CD8-positive, alpha-beta memory T cell (primary cell): ENCODE data around the gene PLA2R1. TPM values are rescaled to one million over a fixed set of nuclear protein-coding genes. Genes with fewer than 3 reads are reported as not detected.

Experiments used
- CTCF ChIA-PET: fragments of 350-600 bp; sonication (Branson Sonifier 250); formaldehyde crosslinking; loops from one replicate; lab custom pipeline; 2021; ENCODE audit warnings: antibody characterized with exemption; lab: Charles Lee
- POLR2A ChIA-PET: fragments of 350-600 bp; sonication (Branson Sonifier 250); formaldehyde crosslinking; loops from one replicate; lab custom pipeline; 2021; ENCODE audit warnings: antibody characterized with exemption; lab: Charles Lee
- DNase-seq, 5 donors: peaks; one replicate each; pipeline versions ENCODE4 v3.0.0 to v3.0.0-alpha.2; 2020 to 2022; ENCODE audit warnings: mixed read lengths in 1 of 5
- H3K27ac ChIP-seq: one replicate; pipeline ENCODE4 v1.7.0; 2013; ENCODE audit warnings: low read depth, mild to moderate bottlenecking, low read length, moderate library complexity
- H3K27me3 ChIP-seq: 2 replicates; pipeline ENCODE4 v1.7.0; 2013; ENCODE audit warnings: low read length, mild to moderate bottlenecking; ENCODE audit not compliant: insufficient read depth, poor library complexity, severe bottlenecking
- H3K36me3 ChIP-seq: 2 replicates; pipeline ENCODE4 v1.7.0; 2013; ENCODE audit warnings: mild to moderate bottlenecking, low read length, moderate library complexity; ENCODE audit not compliant: insufficient read depth
- H3K4me1 ChIP-seq: 2 replicates; pipeline ENCODE4 v1.7.0; 2013; ENCODE audit warnings: mild to moderate bottlenecking, low read length, moderate library complexity; ENCODE audit not compliant: insufficient read depth
- H3K4me3 ChIP-seq: 2 replicates; pipeline ENCODE4 v1.7.0; 2013; ENCODE audit warnings: mild to moderate bottlenecking, low read length
- H3K9me3 ChIP-seq: 2 replicates; pipeline ENCODE4 v1.7.0; 2013; ENCODE audit warnings: mild to moderate bottlenecking, low read length
- H3K27ac Mint-ChIP-seq, 8 donors: one replicate each; pipeline ENCODE4 v1.8.0; 2020 to 2021; ENCODE audit warnings: mixed read lengths in 8 of 8, mild to moderate bottlenecking in 6 of 8, inconsistent platforms in 3 of 8, moderate library complexity in 3 of 8
- H3K27me3 Mint-ChIP-seq, 2 donors: one replicate each; pipeline ENCODE4 v1.8.0; 2020 to 2021; ENCODE audit warnings: mixed read lengths in 2 of 2, mild to moderate bottlenecking in 1 of 2, moderate library complexity in 1 of 2
- H3K36me3 Mint-ChIP-seq, 3 donors: one replicate each; pipeline ENCODE4 v1.8.0; 2020 to 2021; ENCODE audit warnings: mixed read lengths in 3 of 3, inconsistent platforms in 1 of 3, mild to moderate bottlenecking in 1 of 3
- H3K4me1 Mint-ChIP-seq, 3 donors: one replicate each; pipeline ENCODE4 v1.8.0; 2020 to 2021; ENCODE audit warnings: mixed read lengths in 3 of 3, inconsistent platforms in 1 of 3, mild to moderate bottlenecking in 1 of 3
- H3K4me3 Mint-ChIP-seq, 7 donors: one replicate each; pipeline ENCODE4 v1.8.0; 2020 to 2021; ENCODE audit warnings: mixed read lengths in 7 of 7, mild to moderate bottlenecking in 6 of 7, moderate library complexity in 4 of 7, inconsistent platforms in 2 of 7
- H3K9me3 Mint-ChIP-seq, 5 donors: one replicate each; pipeline ENCODE4 v1.8.0; 2020 to 2022; ENCODE audit warnings: mixed read lengths in 5 of 5, mild to moderate bottlenecking in 3 of 5, moderate library complexity in 2 of 5, inconsistent platforms in 1 of 5
- polyA plus RNA-seq: library from polyadenylated mRNA; unstranded; fragments of 300-500 nt; fragmentation: Illumina TruSeq; gene quantifications from one replicate; pipeline ENCODE4 v1.2.3, GENCODE V29; 2021
- total RNA-seq, 2 experiments: library from RNA; stranded (reverse); gene quantifications; one replicate each; pipeline ENCODE4 v1.2.3, GENCODE V29; 2021

The PLA2R1 gene
- total and polyA plus RNA-seq, 3 experiments from 2014 or later, result not detected

GRCh38 chr2:160097326-160097725 is 34.9 kb upstream of the PLA2R1 start:
- peaks cover 0 to 12% (median 0%) of the 10 kb centered on the region in 3 donors for H3K36me3 Mint-ChIP-seq
- CTCF ChIA-PET, result interaction anchor here (1.4 kb wide), 1 partner anchor 13 kb away, joined by 5 read pairs; no protein-coding TSS in a partner anchor
- peaks cover 5 to 16% (median 11%) of the 10 kb centered on the region in 5 donors for H3K9me3 Mint-ChIP-seq

GRCh38 chr2:160096409-160096808 is 34.0 kb upstream of the PLA2R1 start:
- no peak overlapping the region for H3K27ac Mint-ChIP-seq
- no peak for DNase-seq
- no peaks in the 10 kb centered on the region for H3K4me1 Mint-ChIP-seq

More at GRCh38 chr2:160097326-160097725, 34.9 kb upstream of the PLA2R1 start:
- no peak overlapping the region for H3K27ac Mint-ChIP-seq
- no peak for DNase-seq
- H3K4me1 ChIP-seq, result no peaks in the 10 kb centered on the region
- H3K4me1 Mint-ChIP-seq, result no peaks in the 10 kb centered on the region
- no peak overlapping the region for H3K27ac ChIP-seq
- H3K9me3 ChIP-seq, result no peaks in the 10 kb centered on the region
- H3K27me3 ChIP-seq, result no peaks in the 10 kb centered on the region
- no peak overlapping the region for H3K4me3 Mint-ChIP-seq
- peaks cover under 1 to 19% of the 10 kb centered on the region in 2 donors for H3K27me3 Mint-ChIP-seq
- POLR2A ChIA-PET, result no interaction called here
- no peaks in the 10 kb centered on the region for H3K36me3 ChIP-seq
- no peak overlapping the region for H3K4me3 ChIP-seq

DNA sequence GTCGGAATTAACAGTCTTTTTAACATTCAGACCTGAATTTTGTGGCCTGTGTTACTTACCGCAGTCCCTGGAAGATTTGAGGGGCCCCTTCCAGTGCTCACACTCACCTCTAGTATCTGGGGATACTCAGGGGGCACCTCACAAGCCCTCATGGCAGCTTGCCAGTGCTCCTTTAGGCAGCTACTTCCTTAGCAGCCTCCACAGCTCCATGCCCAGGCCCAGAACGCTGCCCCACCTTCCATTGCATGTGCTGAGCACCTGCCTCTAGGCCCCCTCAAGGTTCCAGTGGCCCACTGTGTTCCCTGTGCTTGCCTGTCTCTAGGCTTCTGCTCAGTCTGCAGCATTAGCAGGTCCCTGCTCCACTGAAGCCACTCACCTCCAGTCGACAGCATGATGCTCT is 30.0 kb upstream of the PLA2R1 start:
- H3K4me3 ChIP-seq, result no peak overlapping the region
- no peaks in the 10 kb centered on the region for H3K27me3 ChIP-seq
- H3K27me3 Mint-ChIP-seq, result peaks cover 4 to 19% of the 10 kb centered on the region in 2 donors
- no peaks in the 10 kb centered on the region for H3K4me1 ChIP-seq
- DNase-seq, result no peak
- CTCF ChIA-PET, result no interaction called here
- POLR2A ChIA-PET, result no interaction called here
- no peak overlapping the region for H3K4me3 Mint-ChIP-seq
- peaks cover 18% of the 10 kb centered on the region for H3K9me3 ChIP-seq
- H3K27ac Mint-ChIP-seq, result no peak overlapping the region
- H3K36me3 ChIP-seq, result no peaks in the 10 kb centered on the region
- H3K27ac ChIP-seq, result no peak overlapping the region
- no peaks in the 10 kb centered on the region for H3K4me1 Mint-ChIP-seq
- H3K36me3 Mint-ChIP-seq, result peaks cover 0 to 31% (median 1%) of the 10 kb centered on the region in 3 donors
- H3K9me3 Mint-ChIP-seq, result peaks cover 28 to 59% (median 48%) of the 10 kb centered on the region in 5 donors

More at GRCh38 chr2:160096409-160096808, 34.0 kb upstream of the PLA2R1 start:
- no peaks in the 10 kb centered on the region for H3K27me3 ChIP-seq
- Mint-ChIP-seq H3K27me3 (peaks cover 2 to 20% of the 10 kb centered on the region in 2 donors), H3K9me3 (peaks cover 8 to 25% (median 14%) of the 10 kb centered on the region in 5 donors), H3K4me3 (no peak overlapping the region), H3K36me3 (peaks cover 0 to 16% (median 0%) of the 10 kb centered on the region in 3 donors)
- H3K27ac ChIP-seq, result no peak overlapping the region
- H3K4me1 ChIP-seq, result no peaks in the 10 kb centered on the region
- no peaks in the 10 kb centered on the region for H3K36me3 ChIP-seq
- ChIA-PET POLR2A (no interaction called here), CTCF (no interaction called here)
- no peaks in the 10 kb centered on the region for H3K9me3 ChIP-seq
- H3K4me3 ChIP-seq, result no peak overlapping the region

DNA sequence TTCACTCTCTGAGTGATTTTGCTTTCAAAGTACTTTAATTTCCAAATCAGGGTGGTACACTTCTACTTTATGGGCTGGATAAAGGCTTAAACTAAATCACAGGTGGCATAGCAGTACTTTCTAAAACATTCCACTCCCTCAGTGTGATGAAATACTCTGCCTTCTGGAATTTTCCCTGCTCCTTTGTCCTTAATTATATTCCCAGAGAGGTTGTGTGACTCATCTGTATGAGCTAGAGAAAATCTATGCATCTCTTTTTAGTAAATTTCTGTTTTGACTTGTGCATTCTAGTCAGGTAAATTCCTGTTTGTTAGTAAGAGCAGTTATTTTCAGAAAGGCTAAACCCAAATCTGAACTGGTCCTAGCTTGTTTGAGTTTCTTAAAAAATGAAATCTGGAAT is 29.0 kb upstream of the PLA2R1 start:
- Histone ChIP-seq H3K27ac (no peak overlapping the region), H3K4me3 (no peak overlapping the region), H3K9me3 (peaks cover 23% of the 10 kb centered on the region), H3K36me3 (no peaks in the 10 kb centered on the region), H3K27me3 (no peaks in the 10 kb centered on the region), H3K4me1 (no peaks in the 10 kb centered on the region)
- Mint-ChIP-seq H3K36me3 (peaks cover 0 to 31% (median 1%) of the 10 kb centered on the region in 3 donors), H3K4me3 (no peak overlapping the region), H3K27ac (no peak overlapping the region), H3K9me3 (peaks cover 37 to 69% (median 59%) of the 10 kb centered on the region in 5 donors), H3K4me1 (no peaks in the 10 kb centered on the region), H3K27me3 (peaks cover 6 to 19% of the 10 kb centered on the region in 2 donors)
- ChIA-PET CTCF (interaction anchor here (0.7 kb wide), 1 partner anchor 14 kb away, joined by 3 read pairs; no protein-coding TSS in a partner anchor), POLR2A (no interaction called here)
- no peak for DNase-seq

- Mint-ChIP-seq H3K36me3 (peaks cover 0 to 19% (median 2%) of the 10 kb centered on the region in 3 donors), H3K27me3 (peaks cover 4 to 8% of the 10 kb centered on the region in 2 donors), H3K9me3 (peaks cover 41 to 82% (median 74%) of the 10 kb centered on the region in 5 donors), H3K4me3 (no peak overlapping the region), H3K27ac (no peak overlapping the region), H3K4me1 (no peaks in the 10 kb centered on the region)
- H3K36me3 ChIP-seq, result no peaks in the 10 kb centered on the region
- POLR2A ChIA-PET, result no interaction called here
- CTCF ChIA-PET, result no interaction called here
- no peak overlapping the region for H3K27ac ChIP-seq
- H3K27me3 ChIP-seq, result no peaks in the 10 kb centered on the region
- H3K4me1 ChIP-seq, result no peaks in the 10 kb centered on the region
- peaks cover 23% of the 10 kb centered on the region for H3K9me3 ChIP-seq
- H3K4me3 ChIP-seq, result no peak overlapping the region
- DNase-seq, result no peak
These were observed 25.7 kb upstream of the PLA2R1 start for GRCh38 chr2:160087854-160088745.

GRCh38 chr2:160085662-160086061 is 23.2 kb upstream of the PLA2R1 start:
- Histone ChIP-seq H3K9me3 (peaks cover 23% of the 10 kb centered on the region), H3K4me1 (no peaks in the 10 kb centered on the region), H3K4me3 (no peak overlapping the region), H3K36me3 (no peaks in the 10 kb centered on the region), H3K27me3 (no peaks in the 10 kb centered on the region), H3K27ac (no peak overlapping the region)
- Mint-ChIP-seq H3K27me3 (peaks cover 4 to 11% of the 10 kb centered on the region in 2 donors), H3K4me1 (no peaks in the 10 kb centered on the region), H3K9me3 (peaks cover 31 to 68% (median 61%) of the 10 kb centered on the region in 5 donors), H3K36me3 (peaks cover 0 to 7% (median 2%) of the 10 kb centered on the region in 3 donors), H3K4me3 (no peak overlapping the region), H3K27ac (no peak overlapping the region)
- ChIA-PET CTCF (no interaction called here), POLR2A (no interaction called here)
- DNase-seq, result no peak

- H3K4me1 Mint-ChIP-seq, result no peaks in the 10 kb centered on the region
- Histone ChIP-seq H3K4me1 (no peaks in the 10 kb centered on the region), H3K27ac (no peak overlapping the region), H3K27me3 (no peaks in the 10 kb centered on the region), H3K36me3 (no peaks in the 10 kb centered on the region), H3K9me3 (no peaks in the 10 kb centered on the region), H3K4me3 (no peak overlapping the region)
- ChIA-PET CTCF (interaction anchor here (1.7 kb wide), 1 partner anchor 13 kb away, joined by 3 read pairs; no protein-coding TSS in a partner anchor), POLR2A (no interaction called here)
- peaks cover 0 to 9% (median 3%) of the 10 kb centered on the region in 5 donors for H3K9me3 Mint-ChIP-seq
- H3K36me3 Mint-ChIP-seq, result no peaks in the 10 kb centered on the region
- H3K4me3 Mint-ChIP-seq, result no peak overlapping the region
- H3K27ac Mint-ChIP-seq, result no peak overlapping the region
- peaks cover 6 to 12% of the 10 kb centered on the region in 2 donors for H3K27me3 Mint-ChIP-seq
- no peak for DNase-seq
These were observed 15.7 kb upstream of the PLA2R1 start for GRCh38 chr2:160077912-160078810.
